ENCODE results near the gene CHSY3. TPM values are rescaled to one million over a fixed set of nuclear protein-coding genes. Genes with fewer than 3 reads are reported as not detected.

The CHSY3 gene
- polyA plus RNA-seq, 1 donor from 2014 or later: 0.40 TPM

GRCh38 chr5:129945774-129946270 is 41.6 kb downstream of the CHSY3 start:
- Histone ChIP-seq H3K4me2 (ENCODE audit: low read length) (no peak overlapping the region), H3F3A (ENCODE audit: insufficient read depth, low read length, poor library complexity, severe bottlenecking) (no peaks in the 10 kb centered on the region), H3K9me3 (ENCODE audit: low read length) (no peaks in the 10 kb centered on the region), H3K27ac (ENCODE audit: low read length) (no peak overlapping the region), H3K36me3 (ENCODE audit: insufficient read depth, low read length) (no peaks in the 10 kb centered on the region), H3K27me3 (ENCODE audit: insufficient read depth, low read depth, low read length) (no peaks in the 10 kb centered on the region), H3K79me2 (replicated peaks; ENCODE audit: insufficient read depth, low read length) (no peaks in the 10 kb centered on the region), H4K20me1 (ENCODE audit: insufficient read depth) (no peaks in the 10 kb centered on the region), H3K9ac (ENCODE audit: low read length) (no peak overlapping the region), H3K4me3 (ENCODE audit: low read length) (no peak overlapping the region), H2AFZ (ENCODE audit: low read depth, low read length) (no peak overlapping the region), H3K9me2 (ENCODE audit: insufficient read depth, low read length) (no peaks in the 10 kb centered on the region)
- TF ChIP-seq, protein P1, sequence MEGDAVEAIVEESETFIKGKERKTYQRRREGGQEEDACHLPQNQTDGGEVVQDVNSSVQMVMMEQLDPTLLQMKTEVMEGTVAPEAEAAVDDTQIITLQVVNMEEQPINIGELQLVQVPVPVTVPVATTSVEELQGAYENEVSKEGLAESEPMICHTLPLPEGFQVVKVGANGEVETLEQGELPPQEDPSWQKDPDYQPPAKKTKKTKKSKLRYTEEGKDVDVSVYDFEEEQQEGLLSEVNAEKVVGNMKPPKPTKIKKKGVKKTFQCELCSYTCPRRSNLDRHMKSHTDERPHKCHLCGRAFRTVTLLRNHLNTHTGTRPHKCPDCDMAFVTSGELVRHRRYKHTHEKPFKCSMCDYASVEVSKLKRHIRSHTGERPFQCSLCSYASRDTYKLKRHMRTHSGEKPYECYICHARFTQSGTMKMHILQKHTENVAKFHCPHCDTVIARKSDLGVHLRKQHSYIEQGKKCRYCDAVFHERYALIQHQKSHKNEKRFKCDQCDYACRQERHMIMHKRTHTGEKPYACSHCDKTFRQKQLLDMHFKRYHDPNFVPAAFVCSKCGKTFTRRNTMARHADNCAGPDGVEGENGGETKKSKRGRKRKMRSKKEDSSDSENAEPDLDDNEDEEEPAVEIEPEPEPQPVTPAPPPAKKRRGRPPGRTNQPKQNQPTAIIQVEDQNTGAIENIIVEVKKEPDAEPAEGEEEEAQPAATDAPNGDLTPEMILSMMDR (IDR thresholded peaks at IDR 0.05; ENCODE audit: poor library complexity, severe bottlenecking): no peak
- TF ChIP-seq REST (IDR thresholded peaks at IDR 0.05; ENCODE audit: borderline replicate concordance): no peak
- TF ChIP-seq EP300 (conservative IDR thresholded peaks at IDR 0.05; ENCODE audit: poor library complexity, severe bottlenecking): no peak
- no peak for TF ChIP-seq POLR2AphosphoS5 (IDR thresholded peaks at IDR 0.05)
- TF ChIP-seq SMC3 (conservative IDR thresholded peaks at IDR 0.05; ENCODE audit: poor library complexity): no peak
- TF ChIP-seq RAD21 (conservative IDR thresholded peaks at IDR 0.05): no peak
- no peak for TF ChIP-seq TAF1 (IDR thresholded peaks at IDR 0.05; ENCODE audit: low read depth)
- no peak for TF ChIP-seq MXI1 (conservative IDR thresholded peaks at IDR 0.05; ENCODE audit: poor library complexity, severe bottlenecking)
- no peak for TF ChIP-seq EZH2 (IDR thresholded peaks at IDR 0.05; ENCODE audit: borderline replicate concordance, insufficient read depth, low read length, poor library complexity, severe bottlenecking)

- no peak overlapping the region for H3K4me3 ChIP-seq (ENCODE audit: low read length)
- H3K9me2 ChIP-seq (ENCODE audit: insufficient read depth, low read length): no peaks in the 10 kb centered on the region
- no peaks in the 10 kb centered on the region for H4K20me1 ChIP-seq (ENCODE audit: insufficient read depth)
- no peak overlapping the region for H3K9ac ChIP-seq (ENCODE audit: low read length)
- TF ChIP-seq MXI1 (conservative IDR thresholded peaks at IDR 0.05; ENCODE audit: poor library complexity, severe bottlenecking): no peak
- TF ChIP-seq POLR2AphosphoS5 (IDR thresholded peaks at IDR 0.05): no peak
- TF ChIP-seq SMC3 (conservative IDR thresholded peaks at IDR 0.05; ENCODE audit: poor library complexity): no peak
- no peak for TF ChIP-seq EZH2 (IDR thresholded peaks at IDR 0.05; ENCODE audit: borderline replicate concordance, insufficient read depth, low read length, poor library complexity, severe bottlenecking)
- TF ChIP-seq TAF1 (IDR thresholded peaks at IDR 0.05; ENCODE audit: low read depth): no peak
- TF ChIP-seq REST (IDR thresholded peaks at IDR 0.05; ENCODE audit: borderline replicate concordance): no peak
- TF ChIP-seq, protein P1 (IDR thresholded peaks at IDR 0.05; ENCODE audit: poor library complexity, severe bottlenecking): no peak
- TF ChIP-seq EP300 (conservative IDR thresholded peaks at IDR 0.05; ENCODE audit: poor library complexity, severe bottlenecking): no peak
- TF ChIP-seq RAD21 (conservative IDR thresholded peaks at IDR 0.05): no peak
- no peaks in the 10 kb centered on the region for H3K9me3 ChIP-seq (ENCODE audit: low read length)
- no peak overlapping the region for H2AFZ ChIP-seq (ENCODE audit: low read depth, low read length)
- no peak overlapping the region for H3K4me2 ChIP-seq (ENCODE audit: low read length)
- H3K27ac ChIP-seq (ENCODE audit: low read length): no peak overlapping the region
- H3K36me3 ChIP-seq (ENCODE audit: insufficient read depth, low read length): no peaks in the 10 kb centered on the region
- H3F3A ChIP-seq (ENCODE audit: insufficient read depth, low read length, poor library complexity, severe bottlenecking): no peaks in the 10 kb centered on the region
- H3K79me2 ChIP-seq (replicated peaks; ENCODE audit: insufficient read depth, low read length): no peaks in the 10 kb centered on the region
- no peaks in the 10 kb centered on the region for H3K27me3 ChIP-seq (ENCODE audit: insufficient read depth, low read depth, low read length)
Observed at GRCh38 chr5:129951039-129951438, 46.8 kb downstream of the CHSY3 start.

Measured in neural cell (in vitro differentiated cells).